GM19395 (cell line): Measurements from ENCODE around the gene RBM17.
A peak's percentile ranks its signal among the peaks of the same experiment; 100 is the strongest.
"Not testable (repeated sequence)": the region's sequence is repeated elsewhere in the genome, so short reads cannot be mapped to it uniquely, and the experiment has no call there.

Experiments
- ATAC-seq: cut with Tn5 transposase; IDR thresholded peaks from one replicate; pipeline ENCODE4 v1.9.1; 2021; ENCODE audit warnings: mild to moderate bottlenecking, moderate library complexity; ENCODE audit not compliant: unreplicated experiment

Gene RBM17

GRCh38 chr10:6151087-6151977, 62.5 kb downstream of the RBM17 start:
- peak; percentile 88 for ATAC-seq

- ATAC-seq, result no peak
These were observed 65.0 kb downstream of the RBM17 start for GRCh38 chr10:6153845-6154244.

GRCh38 chr10:6154566-6154965, 65.7 kb downstream of the RBM17 start:
- no peak for ATAC-seq

GRCh38 chr10:6158276-6158675, 69.4 kb downstream of the RBM17 start:
- ATAC-seq, result no peak

GRCh38 chr10:6161921-6162320, 73.1 kb downstream of the RBM17 start:
- ATAC-seq, result no peak

GRCh38 chr10:6162589-6163356, 73.9 kb downstream of the RBM17 start:
- ATAC-seq, result no peak

GRCh38 chr10:6163364-6164270, 74.8 kb downstream of the RBM17 start:
- peak; percentile 93 for ATAC-seq

GRCh38 chr10:6164271-6165095, 75.6 kb downstream of the RBM17 start:
- no peak for ATAC-seq

- no peak for ATAC-seq
These were observed 76.4 kb downstream of the RBM17 start for GRCh38 chr10:6165221-6165725.

GRCh38 chr10:6165933-6166332, 77.1 kb downstream of the RBM17 start:
- ATAC-seq, result not testable (repeated sequence)
